WTC11 (cell line): Measurements from ENCODE around the gene LPP. TPM values are rescaled to one million over a fixed set of nuclear protein-coding genes. Genes with fewer than 3 reads are reported as not detected.

Experiments used
- ATAC-seq: fragments of 200-7000 bp; cut with Tn5 transposase; 2 replicates; pipeline ENCODE4 v1.10.0; 2021; ENCODE audit warnings: mild to moderate bottlenecking, moderate library complexity
- CTCF ChIA-PET: fragments of 300-600 bp; sonication (Branson Sonifier 250); formaldehyde crosslinking; loops from one replicate; lab custom pipeline; 2021; ENCODE audit warnings: antibody characterized with exemption; lab: Charles Lee
- POLR2A ChIA-PET: fragments of 350-600 bp; sonication (Branson Sonifier 250); formaldehyde crosslinking; loops from one replicate; lab custom pipeline; 2021; ENCODE audit warnings: antibody characterized with exemption; lab: Charles Lee
- DNase-seq: peaks from one replicate; pipeline ENCODE4 v3.0.0; 2021; ENCODE audit warnings: low spot score
- H3K27ac Mint-ChIP-seq: 2 replicates; pipeline ENCODE4 v1.8.0; 2021; ENCODE audit warnings: mixed read lengths
- H3K27me3 Mint-ChIP-seq: 2 replicates; pipeline ENCODE4 v1.8.0; 2021; ENCODE audit warnings: low read depth, mild to moderate bottlenecking, moderate library complexity, mixed read lengths
- H3K36me3 Mint-ChIP-seq: 2 replicates; pipeline ENCODE4 v1.8.0; 2021; ENCODE audit warnings: mixed read lengths
- H3K4me1 Mint-ChIP-seq: 2 replicates; pipeline ENCODE4 v1.8.0; 2022; ENCODE audit warnings: mixed read lengths
- H3K4me3 Mint-ChIP-seq: 2 replicates; pipeline ENCODE4 v1.8.0; 2021; ENCODE audit warnings: mild to moderate bottlenecking, moderate library complexity, mixed read lengths
- H3K9me3 Mint-ChIP-seq: 2 replicates; pipeline ENCODE4 v1.8.0; 2021; ENCODE audit warnings: mixed read lengths
- AFF4 ChIP-seq: sonication (generic); formaldehyde crosslinking; IDR thresholded peaks from 2 replicates; pipeline ENCODE4 v1.8.1; 2023; ENCODE audit warnings: mild to moderate bottlenecking, missing genetic modification reagents, borderline replicate concordance
- ARID4B ChIP-seq: sonication (generic); formaldehyde crosslinking; IDR thresholded peaks from 2 replicates; pipeline ENCODE4 v1.8.0; 2023; ENCODE audit warnings: missing genetic modification reagents, mild to moderate bottlenecking, borderline replicate concordance
- ATF6 ChIP-seq: sonication (generic); formaldehyde crosslinking; IDR thresholded peaks from 2 replicates; pipeline ENCODE4 v1.8.1; 2023; ENCODE audit warnings: mild to moderate bottlenecking, missing genetic modification reagents
- E2F4 ChIP-seq: sonication (generic); formaldehyde crosslinking; IDR thresholded peaks from 2 replicates; pipeline ENCODE4 v1.8.1; 2022; ENCODE audit warnings: low read depth, mild to moderate bottlenecking, moderate library complexity, missing genetic modification reagents, borderline replicate concordance
- ELF4 ChIP-seq: sonication (generic); formaldehyde crosslinking; IDR thresholded peaks from 2 replicates; pipeline ENCODE4 v1.8.1; 2022; ENCODE audit warnings: low read depth, mild to moderate bottlenecking, moderate library complexity, missing genetic modification reagents
- GABPB1 ChIP-seq: sonication (generic); formaldehyde crosslinking; IDR thresholded peaks from 2 replicates; pipeline ENCODE4 v1.8.1; 2023; ENCODE audit warnings: mild to moderate bottlenecking, missing genetic modification reagents
- IRF2 ChIP-seq: sonication (generic); formaldehyde crosslinking; IDR thresholded peaks from 2 replicates; pipeline ENCODE4 v1.8.0; 2022; ENCODE audit warnings: low read depth, missing genetic modification reagents, borderline replicate concordance
- NFE2L1 ChIP-seq: sonication (generic); formaldehyde crosslinking; IDR thresholded peaks from 2 replicates; pipeline ENCODE4 v1.8.1; 2023; ENCODE audit warnings: missing genetic modification reagents
- PRRX2 ChIP-seq: fragments of 250-450 bp; sonication (Bioruptor Pico); IDR thresholded peaks from 2 replicates; pipeline ENCODE4 v1.8.0; 2021; ENCODE audit warnings: mild to moderate bottlenecking
- RELA ChIP-seq: sonication (generic); formaldehyde crosslinking; IDR thresholded peaks from 2 replicates; pipeline ENCODE4 v1.8.1; 2022; ENCODE audit warnings: missing genetic modification reagents, mild to moderate bottlenecking, borderline replicate concordance
- SOX15 ChIP-seq: fragments of 250-450 bp; sonication (Bioruptor Pico); IDR thresholded peaks from 2 replicates; pipeline ENCODE4 v1.9.0; 2021; ENCODE audit warnings: mild to moderate bottlenecking
- TEAD1 ChIP-seq: sonication (generic); formaldehyde crosslinking; IDR thresholded peaks from 2 replicates; pipeline ENCODE4 v1.8.0; 2022; ENCODE audit warnings: mild to moderate bottlenecking, missing genetic modification reagents
- TEAD4 ChIP-seq: sonication (generic); formaldehyde crosslinking; IDR thresholded peaks from 2 replicates; pipeline ENCODE4 v1.8.0; 2022; ENCODE audit warnings: mild to moderate bottlenecking, missing genetic modification reagents
- ZMAT4 ChIP-seq: fragments of 250-450 bp; sonication (Bioruptor Pico); IDR thresholded peaks from 2 replicates; pipeline ENCODE4 v1.9.0; 2021; ENCODE audit warnings: mild to moderate bottlenecking
- ZNF396 ChIP-seq: fragments of 250-450 bp; sonication (Bioruptor Pico); IDR thresholded peaks from 2 replicates; pipeline ENCODE4 v1.8.0; 2021; ENCODE audit warnings: mild to moderate bottlenecking, moderate library complexity, borderline replicate concordance
- ZNF425 ChIP-seq: fragments of 250-450 bp; sonication (Bioruptor Pico); conservative IDR thresholded peaks from 2 replicates; pipeline ENCODE4 v1.9.0; 2021; ENCODE audit warnings: mild to moderate bottlenecking
- total RNA-seq: library from RNA; stranded (reverse); gene quantifications from 3 replicates; pipeline ENCODE4 v1.2.3, GENCODE V29; 2021

LPP gene
- total RNA-seq, 1 experiment from 2014 or later, result 49.6 TPM

GRCh38 chr3:188605905-188606304, 451.9 kb downstream of the LPP start (continued):
- TF ChIP-seq ATF6 (CRISPR knock-in tag), result no peak
- no peak for TF ChIP-seq RELA (CRISPR knock-in tag)
- TF ChIP-seq ZMAT4, result no peak
- no peak for TF ChIP-seq IRF2 (CRISPR knock-in tag)

- H3K27me3 Mint-ChIP-seq, result no peaks in the 10 kb centered on the region
- no peak for ATAC-seq
- no peaks in the 10 kb centered on the region for H3K4me1 Mint-ChIP-seq
- POLR2A ChIA-PET, result no interaction called here
- DNase-seq, result no peak
- H3K36me3 Mint-ChIP-seq, result peaks cover 11% of the 10 kb centered on the region
- CTCF ChIA-PET, result no interaction called here
- peaks cover 13% of the 10 kb centered on the region for H3K9me3 Mint-ChIP-seq
- no peak for TF ChIP-seq PRRX2
- TF ChIP-seq SOX15, result no peak
- no peak for TF ChIP-seq E2F4 (CRISPR knock-in tag)
- no peak for TF ChIP-seq AFF4 (CRISPR knock-in tag)
- TF ChIP-seq, all 79 proteins: peak for 0
- H3K4me3 Mint-ChIP-seq, result no peak overlapping the region
- no peak overlapping the region for H3K27ac Mint-ChIP-seq
These were observed 453.9 kb downstream of the LPP start for GRCh38 chr3:188607805-188608315.

- CTCF ChIA-PET, result no interaction called here
- TF ChIP-seq GABPB1 (no peak), ELF4 (CRISPR knock-in tag) (no peak), ARID4B (CRISPR knock-in tag) (no peak), NFE2L1 (CRISPR knock-in tag) (no peak), PRRX2 (no peak), TEAD1 (CRISPR knock-in tag) (no peak), TEAD4 (CRISPR knock-in tag) (no peak), ZNF396 (CRISPR knock-in tag) (no peak), ZNF425 (CRISPR knock-in tag) (no peak)
These were observed 454.4 kb downstream of the LPP start for GRCh38 chr3:188608401-188608800.

More at GRCh38 chr3:188608401-188608800, 454.4 kb downstream of the LPP start:
- DNase-seq (no peak), ATAC-seq (no peak)
- POLR2A ChIA-PET, result no interaction called here
- H3K9me3 Mint-ChIP-seq, result peaks cover 13% of the 10 kb centered on the region
- H3K36me3 Mint-ChIP-seq, result peaks cover 11% of the 10 kb centered on the region
- no peak overlapping the region for H3K4me3 Mint-ChIP-seq
- no peak overlapping the region for H3K27ac Mint-ChIP-seq
- H3K27me3 Mint-ChIP-seq, result no peaks in the 10 kb centered on the region
- no peaks in the 10 kb centered on the region for H3K4me1 Mint-ChIP-seq
